ENCODE measurements around the gene KLF16. TPM values are rescaled to one million over a fixed set of nuclear protein-coding genes. Genes with fewer than 3 reads are reported as not detected.

The KLF16 gene
- total RNA-seq, 1 experiment from 2014 or later = 64.0 TPM

DNA sequence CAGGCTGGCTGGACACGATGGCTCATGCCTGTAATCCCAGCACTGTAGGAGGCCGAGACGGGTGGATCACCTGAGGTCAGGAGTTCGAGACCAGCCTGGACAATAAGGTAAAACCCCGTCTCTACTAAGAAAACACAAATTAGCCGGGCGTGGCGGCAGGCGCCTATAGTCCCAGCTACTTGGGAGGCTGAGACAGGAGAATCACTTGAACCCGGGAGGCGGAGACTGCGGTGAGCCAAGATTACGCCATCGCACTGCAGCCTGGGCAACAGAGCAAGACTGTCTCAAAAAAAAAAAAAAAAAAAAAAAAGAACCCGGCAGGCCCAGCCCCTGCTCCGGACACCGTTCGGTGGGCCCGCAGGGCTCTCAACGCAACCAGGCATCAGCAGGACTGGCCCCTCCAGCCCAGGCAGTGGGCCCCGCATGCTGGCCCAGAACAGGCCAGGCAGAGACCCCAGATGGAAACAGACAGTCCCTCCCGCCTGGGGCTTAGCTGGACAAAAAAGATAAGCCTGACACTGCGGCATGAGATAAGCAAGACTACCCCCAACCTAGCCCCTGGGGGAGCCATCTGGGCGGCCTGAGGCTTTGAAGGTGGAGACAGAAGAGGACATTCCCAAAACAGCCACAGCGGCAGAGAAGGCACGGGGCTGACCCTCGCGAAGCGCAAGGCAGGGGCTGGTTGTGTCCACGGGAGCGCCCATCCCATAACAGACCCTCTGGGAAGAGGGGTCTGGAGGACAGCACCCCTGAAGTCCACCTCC is 26.7 kb downstream of the KLF16 start:
- ChIA-PET POLR2A (interaction anchor here (1.5 kb wide), 1 partner anchor 11 kb away, joined by 8 read pairs; no protein-coding TSS in a partner anchor), CTCF (interaction anchor here (0.6 to 5.6 kb wide), 16 partner anchors 9 to 505 kb away, joined by 4 to 216 read pairs (median 9); partner anchors contain the start of genes REEP6 and REXO1)
- no peaks in the 10 kb centered on the region for H3K9me3 Mint-ChIP-seq
- ATAC-seq (no peak), DNase-seq (ENCODE audit: low spot score) (no peak)
- H3K27me3 Mint-ChIP-seq (ENCODE audit: low read depth) = no peaks in the 10 kb centered on the region
- H3K27ac Mint-ChIP-seq = no peak overlapping the region
- H3K36me3 Mint-ChIP-seq = no peaks in the 10 kb centered on the region
- H3K4me3 Mint-ChIP-seq = no peak overlapping the region
- 0 out of 2 replicates have a peak, but pooled peaks cover 6% of the 10 kb centered on the region for H3K4me1 Mint-ChIP-seq
- TF ChIP-seq USF2 (CRISPR knock-in tag; IDR thresholded peaks at IDR 0.05) (no peak), MXD4 (CRISPR knock-in tag; IDR thresholded peaks at IDR 0.05; ENCODE audit: borderline replicate concordance) (no peak), SOX15 (CRISPR knock-in tag; IDR thresholded peaks at IDR 0.05) (no peak), EMX1 (CRISPR knock-in tag; IDR thresholded peaks at IDR 0.05) (no peak), ZMAT4 (CRISPR knock-in tag; IDR thresholded peaks at IDR 0.05) (no peak), ZNF232 (CRISPR knock-in tag; IDR thresholded peaks at IDR 0.05) (no peak), RELA (CRISPR knock-in tag; IDR thresholded peaks at IDR 0.05; ENCODE audit: borderline replicate concordance) (no peak), E2F5 (CRISPR knock-in tag; IDR thresholded peaks at IDR 0.05) (no peak), ZNF416 (CRISPR knock-in tag; IDR thresholded peaks at IDR 0.05) (no peak), FOXK1 (CRISPR knock-in tag; IDR thresholded peaks at IDR 0.05) (no peak), ARID4B (CRISPR knock-in tag; IDR thresholded peaks at IDR 0.05; ENCODE audit: borderline replicate concordance) (no peak), STAT6 (CRISPR knock-in tag; conservative IDR thresholded peaks at IDR 0.05; ENCODE audit: low read depth) (no peak)
- TF ChIP-seq, protein P1, sequence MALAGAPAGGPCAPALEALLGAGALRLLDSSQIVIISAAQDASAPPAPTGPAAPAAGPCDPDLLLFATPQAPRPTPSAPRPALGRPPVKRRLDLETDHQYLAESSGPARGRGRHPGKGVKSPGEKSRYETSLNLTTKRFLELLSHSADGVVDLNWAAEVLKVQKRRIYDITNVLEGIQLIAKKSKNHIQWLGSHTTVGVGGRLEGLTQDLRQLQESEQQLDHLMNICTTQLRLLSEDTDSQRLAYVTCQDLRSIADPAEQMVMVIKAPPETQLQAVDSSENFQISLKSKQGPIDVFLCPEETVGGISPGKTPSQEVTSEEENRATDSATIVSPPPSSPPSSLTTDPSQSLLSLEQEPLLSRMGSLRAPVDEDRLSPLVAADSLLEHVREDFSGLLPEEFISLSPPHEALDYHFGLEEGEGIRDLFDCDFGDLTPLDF (CRISPR knock-in tag; IDR thresholded peaks at IDR 0.05) = no peak
- TF ChIP-seq, protein P2, sequence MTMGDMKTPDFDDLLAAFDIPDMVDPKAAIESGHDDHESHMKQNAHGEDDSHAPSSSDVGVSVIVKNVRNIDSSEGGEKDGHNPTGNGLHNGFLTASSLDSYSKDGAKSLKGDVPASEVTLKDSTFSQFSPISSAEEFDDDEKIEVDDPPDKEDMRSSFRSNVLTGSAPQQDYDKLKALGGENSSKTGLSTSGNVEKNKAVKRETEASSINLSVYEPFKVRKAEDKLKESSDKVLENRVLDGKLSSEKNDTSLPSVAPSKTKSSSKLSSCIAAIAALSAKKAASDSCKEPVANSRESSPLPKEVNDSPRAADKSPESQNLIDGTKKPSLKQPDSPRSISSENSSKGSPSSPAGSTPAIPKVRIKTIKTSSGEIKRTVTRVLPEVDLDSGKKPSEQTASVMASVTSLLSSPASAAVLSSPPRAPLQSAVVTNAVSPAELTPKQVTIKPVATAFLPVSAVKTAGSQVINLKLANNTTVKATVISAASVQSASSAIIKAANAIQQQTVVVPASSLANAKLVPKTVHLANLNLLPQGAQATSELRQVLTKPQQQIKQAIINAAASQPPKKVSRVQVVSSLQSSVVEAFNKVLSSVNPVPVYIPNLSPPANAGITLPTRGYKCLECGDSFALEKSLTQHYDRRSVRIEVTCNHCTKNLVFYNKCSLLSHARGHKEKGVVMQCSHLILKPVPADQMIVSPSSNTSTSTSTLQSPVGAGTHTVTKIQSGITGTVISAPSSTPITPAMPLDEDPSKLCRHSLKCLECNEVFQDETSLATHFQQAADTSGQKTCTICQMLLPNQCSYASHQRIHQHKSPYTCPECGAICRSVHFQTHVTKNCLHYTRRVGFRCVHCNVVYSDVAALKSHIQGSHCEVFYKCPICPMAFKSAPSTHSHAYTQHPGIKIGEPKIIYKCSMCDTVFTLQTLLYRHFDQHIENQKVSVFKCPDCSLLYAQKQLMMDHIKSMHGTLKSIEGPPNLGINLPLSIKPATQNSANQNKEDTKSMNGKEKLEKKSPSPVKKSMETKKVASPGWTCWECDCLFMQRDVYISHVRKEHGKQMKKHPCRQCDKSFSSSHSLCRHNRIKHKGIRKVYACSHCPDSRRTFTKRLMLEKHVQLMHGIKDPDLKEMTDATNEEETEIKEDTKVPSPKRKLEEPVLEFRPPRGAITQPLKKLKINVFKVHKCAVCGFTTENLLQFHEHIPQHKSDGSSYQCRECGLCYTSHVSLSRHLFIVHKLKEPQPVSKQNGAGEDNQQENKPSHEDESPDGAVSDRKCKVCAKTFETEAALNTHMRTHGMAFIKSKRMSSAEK (CRISPR knock-in tag; IDR thresholded peaks at IDR 0.05; ENCODE audit: borderline replicate concordance) = no peak
- TF ChIP-seq, protein P3, sequence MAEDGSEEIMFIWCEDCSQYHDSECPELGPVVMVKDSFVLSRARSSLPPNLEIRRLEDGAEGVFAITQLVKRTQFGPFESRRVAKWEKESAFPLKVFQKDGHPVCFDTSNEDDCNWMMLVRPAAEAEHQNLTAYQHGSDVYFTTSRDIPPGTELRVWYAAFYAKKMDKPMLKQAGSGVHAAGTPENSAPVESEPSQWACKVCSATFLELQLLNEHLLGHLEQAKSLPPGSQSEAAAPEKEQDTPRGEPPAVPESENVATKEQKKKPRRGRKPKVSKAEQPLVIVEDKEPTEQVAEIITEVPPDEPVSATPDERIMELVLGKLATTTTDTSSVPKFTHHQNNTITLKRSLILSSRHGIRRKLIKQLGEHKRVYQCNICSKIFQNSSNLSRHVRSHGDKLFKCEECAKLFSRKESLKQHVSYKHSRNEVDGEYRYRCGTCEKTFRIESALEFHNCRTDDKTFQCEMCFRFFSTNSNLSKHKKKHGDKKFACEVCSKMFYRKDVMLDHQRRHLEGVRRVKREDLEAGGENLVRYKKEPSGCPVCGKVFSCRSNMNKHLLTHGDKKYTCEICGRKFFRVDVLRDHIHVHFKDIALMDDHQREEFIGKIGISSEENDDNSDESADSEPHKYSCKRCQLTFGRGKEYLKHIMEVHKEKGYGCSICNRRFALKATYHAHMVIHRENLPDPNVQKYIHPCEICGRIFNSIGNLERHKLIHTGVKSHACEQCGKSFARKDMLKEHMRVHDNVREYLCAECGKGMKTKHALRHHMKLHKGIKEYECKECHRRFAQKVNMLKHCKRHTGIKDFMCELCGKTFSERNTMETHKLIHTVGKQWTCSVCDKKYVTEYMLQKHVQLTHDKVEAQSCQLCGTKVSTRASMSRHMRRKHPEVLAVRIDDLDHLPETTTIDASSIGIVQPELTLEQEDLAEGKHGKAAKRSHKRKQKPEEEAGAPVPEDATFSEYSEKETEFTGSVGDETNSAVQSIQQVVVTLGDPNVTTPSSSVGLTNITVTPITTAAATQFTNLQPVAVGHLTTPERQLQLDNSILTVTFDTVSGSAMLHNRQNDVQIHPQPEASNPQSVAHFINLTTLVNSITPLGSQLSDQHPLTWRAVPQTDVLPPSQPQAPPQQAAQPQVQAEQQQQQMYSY (CRISPR knock-in tag; IDR thresholded peaks at IDR 0.05) = no peak

Measured in WTC11 (cell line).